Neuronal stem cell (in vitro differentiated cells): ENCODE results near the gene ATP13A4.

ENCODE experiments used
- DNase-seq: peaks from one replicate; pipeline ENCODE4 v3.0.0-alpha.2; 2013; ENCODE audit warnings: low spot score
- H2AFZ ChIP-seq: one replicate; pipeline ENCODE4 v1.6.1; 2013; ENCODE audit warnings: mild to moderate bottlenecking, low read length, inconsistent platforms
- H2AK5ac ChIP-seq: 2 replicates; pipeline ENCODE4 v1.6.1; 2013; ENCODE audit warnings: low read depth, mild to moderate bottlenecking, inconsistent platforms, low read length, moderate library complexity, mixed read lengths
- H2BK120ac ChIP-seq: 2 replicates; pipeline ENCODE4 v1.6.1; 2013; ENCODE audit warnings: low read depth, mild to moderate bottlenecking, inconsistent platforms, low read length, moderate library complexity, mixed read lengths
- H2BK12ac ChIP-seq: one replicate; pipeline ENCODE4 v1.6.1; 2013; ENCODE audit warnings: low read length, inconsistent platforms
- H2BK15ac ChIP-seq: 2 replicates; pipeline ENCODE4 v1.6.1; 2013; ENCODE audit warnings: mild to moderate bottlenecking, low read length, inconsistent platforms, mixed read lengths
- H2BK5ac ChIP-seq: one replicate; pipeline ENCODE4 v1.6.1; 2013; ENCODE audit warnings: inconsistent platforms, mild to moderate bottlenecking, low read length, moderate library complexity
- H3K14ac ChIP-seq: one replicate; pipeline ENCODE4 v1.6.1; 2013; ENCODE audit warnings: low read length, inconsistent platforms
- H3K18ac ChIP-seq: 2 replicates; pipeline ENCODE4 v1.6.1; 2013; ENCODE audit warnings: low read length, inconsistent platforms
- H3K23ac ChIP-seq: 2 replicates; pipeline ENCODE4 v1.6.1; 2013; ENCODE audit warnings: low read depth, mild to moderate bottlenecking, mixed read lengths, low read length, inconsistent platforms; ENCODE audit not compliant: poor library complexity
- H3K27ac ChIP-seq: replicated peaks from 3 replicates; pipeline ENCODE4 v1.5.1; 2013; ENCODE audit warnings: low read length, inconsistent platforms
- H3K27me3 ChIP-seq, 3 experiments: 2 replicates each; pipeline ENCODE4 v1.6.1; 2013; ENCODE audit warnings: low read length in 3 of 3, mild to moderate bottlenecking in 2 of 3, inconsistent platforms in 1 of 3, low read depth in 1 of 3, mixed read lengths in 1 of 3, moderate library complexity in 1 of 3; ENCODE audit not compliant: control insufficient read depth in 3 of 3, insufficient read depth in 3 of 3
- H3K36me3 ChIP-seq, 2 donors: replicated peaks in 1 of 2; 2 replicates each; pipeline ENCODE4 v1.6.1; 2013; ENCODE audit warnings: low read length in 2 of 2; ENCODE audit not compliant: control insufficient read depth in 2 of 2, insufficient read depth in 2 of 2
- H3K4ac ChIP-seq: 2 replicates; pipeline ENCODE4 v1.6.1; 2013; ENCODE audit warnings: inconsistent platforms, mild to moderate bottlenecking, low read length, moderate library complexity
- H3K4me1 ChIP-seq, 2 donors: 1 replicate in 1 of 2; 2 replicates in 1 of 2; pipeline ENCODE4 v1.6.1; 2013; ENCODE audit warnings: low read length in 2 of 2, low read depth in 1 of 2; ENCODE audit not compliant: control insufficient read depth in 2 of 2, insufficient read depth in 1 of 2
- H3K4me2 ChIP-seq: one replicate; pipeline ENCODE4 v1.6.1; 2013; ENCODE audit warnings: mild to moderate bottlenecking, low read length, inconsistent platforms; ENCODE audit not compliant: insufficient read depth, poor library complexity, severe bottlenecking
- H3K4me3 ChIP-seq, 2 donors: 2 replicates each; pipeline ENCODE4 v1.5.1; 2013; ENCODE audit warnings: low read length in 2 of 2, mild to moderate bottlenecking in 2 of 2, inconsistent platforms in 1 of 2, moderate library complexity in 1 of 2
- H3K79me1 ChIP-seq: one replicate; pipeline ENCODE4 v1.6.1; 2013; ENCODE audit warnings: low read depth, mild to moderate bottlenecking, inconsistent platforms, low read length, moderate library complexity
- H3K9ac ChIP-seq: one replicate; pipeline ENCODE4 v1.6.1; 2013; ENCODE audit warnings: mild to moderate bottlenecking, low read depth, low read length, inconsistent platforms; ENCODE audit not compliant: poor library complexity
- H3K9me3 ChIP-seq, 2 donors: replicated peaks in 1 of 2; 2 replicates each; pipeline versions ENCODE3 to v1.6.1; 2013; ENCODE audit warnings: low read length in 2 of 2, mild to moderate bottlenecking in 2 of 2, inconsistent platforms in 1 of 2, low read depth in 1 of 2, mixed read lengths in 1 of 2, moderate library complexity in 1 of 2; ENCODE audit not compliant: control insufficient read depth in 2 of 2, insufficient read depth in 1 of 2
- H4K8ac ChIP-seq: one replicate; pipeline ENCODE4 v1.6.1; 2013; ENCODE audit warnings: low read depth, mild to moderate bottlenecking, inconsistent platforms, low read length, moderate library complexity
- H4K91ac ChIP-seq: one replicate; pipeline ENCODE4 v1.6.1; 2013; ENCODE audit warnings: low read length, low read depth, mild to moderate bottlenecking, inconsistent platforms; ENCODE audit not compliant: poor library complexity
- WGBS, 2 donors: extraction: QIAGEN DNeasy Blood & Tissue Kit; methylation state at CpG; one replicate each; pipeline ENCODE4 v1.1.7; 2013; ENCODE audit warnings: missing lambda C conversion rate in 2 of 2, mixed read lengths in 1 of 2; ENCODE audit not compliant: insufficient read length in 2 of 2, insufficient replicate concordance in 1 of 2; ENCODE audit errors: extremely low coverage in 2 of 2; 5-methylcytosine and 5-hydroxymethylcytosine counted together

The ATP13A4 gene

DNA sequence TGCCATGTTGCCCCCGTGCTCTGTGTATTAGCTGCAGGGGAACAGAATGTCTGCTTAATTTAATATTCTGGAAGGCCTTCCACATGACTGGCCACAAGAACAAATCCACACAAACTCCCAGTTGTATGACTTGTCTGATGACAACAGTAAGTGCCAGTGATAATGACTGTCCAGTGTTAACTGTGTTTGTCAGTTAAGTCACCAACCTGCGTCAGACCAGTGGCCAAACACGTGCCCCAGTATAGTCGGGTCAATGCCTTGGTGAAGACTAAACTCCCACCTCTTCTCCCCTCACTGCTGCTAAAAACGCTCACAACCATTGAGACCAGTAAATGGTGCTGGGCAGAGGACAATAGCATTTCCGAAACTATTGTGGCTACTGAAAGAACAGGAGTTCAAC lies 166.3 kb downstream of the ATP13A4 start:
- no peak overlapping the region for H3K27ac ChIP-seq
- no peak overlapping the region for H3K14ac ChIP-seq
- no peak overlapping the region for H3K23ac ChIP-seq
- H3K36me3 ChIP-seq = no peaks in the 10 kb centered on the region
- WGBS, 2 donors = no CpG with 5 or more reads among the region's 6 CpGs
- no peak overlapping the region for H2AFZ ChIP-seq
- no peak overlapping the region for H3K4me3 ChIP-seq
- no peak overlapping the region for H2BK120ac ChIP-seq
- no peak overlapping the region for H4K8ac ChIP-seq
- H2AK5ac ChIP-seq = no peak overlapping the region
- H2BK5ac ChIP-seq = no peak overlapping the region
- no peaks in the 10 kb centered on the region for H3K9me3 ChIP-seq
- no peak overlapping the region for H2BK15ac ChIP-seq
- H3K18ac ChIP-seq = no peak overlapping the region
- DNase-seq = no peak
- peaks cover 11 to 12% of the 10 kb centered on the region in 2 donors for H3K4me1 ChIP-seq
- H4K91ac ChIP-seq = no peak overlapping the region
- no peak overlapping the region for H3K4ac ChIP-seq
- no peak overlapping the region for H3K4me2 ChIP-seq
- H3K27me3 ChIP-seq = no peaks in the 10 kb centered on the region
- no peaks in the 10 kb centered on the region for H3K79me1 ChIP-seq
- H3K9ac ChIP-seq = no peak overlapping the region
- H2BK12ac ChIP-seq = no peak overlapping the region

DNA sequence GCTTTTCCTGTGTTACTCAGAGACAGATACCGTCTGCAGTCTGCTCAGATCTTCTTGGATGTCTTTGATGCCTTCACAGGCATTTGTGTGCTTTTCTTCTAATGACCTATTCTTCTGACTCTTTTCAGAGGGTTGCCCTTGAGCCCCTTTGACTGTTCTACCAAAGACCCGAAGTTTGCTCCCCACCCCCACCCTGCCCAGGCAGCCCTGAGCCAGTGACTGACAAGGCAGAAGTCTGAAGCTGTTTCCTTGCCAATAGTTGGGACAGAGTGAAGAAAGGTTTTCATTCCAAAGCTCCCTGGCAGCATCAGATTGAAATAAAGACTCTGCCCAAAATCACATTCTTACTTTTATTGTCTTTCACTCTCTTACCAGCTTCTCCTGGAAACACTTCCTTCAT lies 167.1 kb downstream of the ATP13A4 start:
- no peak overlapping the region for H3K4ac ChIP-seq
- H2BK12ac ChIP-seq = no peak overlapping the region
- H3K4me1 ChIP-seq = peaks cover 11 to 12% of the 10 kb centered on the region in 2 donors
- no peaks in the 10 kb centered on the region for H3K79me1 ChIP-seq
- H3K27ac ChIP-seq = no peak overlapping the region
- H3K18ac ChIP-seq = no peak overlapping the region
- H4K91ac ChIP-seq = no peak overlapping the region
- H3K4me2 ChIP-seq = no peak overlapping the region
- no peak overlapping the region for H3K4me3 ChIP-seq
- WGBS, 2 donors = no CpG with 5 or more reads among the region's 2 CpGs
- H4K8ac ChIP-seq = no peak overlapping the region
- H3K27me3 ChIP-seq = no peaks in the 10 kb centered on the region
- H3K36me3 ChIP-seq = no peaks in the 10 kb centered on the region
- DNase-seq = no peak
- H3K9me3 ChIP-seq = no peaks in the 10 kb centered on the region
- H3K9ac ChIP-seq = no peak overlapping the region
- no peak overlapping the region for H2BK120ac ChIP-seq
- no peak overlapping the region for H2BK15ac ChIP-seq
- H2BK5ac ChIP-seq = no peak overlapping the region
- H2AK5ac ChIP-seq = no peak overlapping the region
- H3K14ac ChIP-seq = no peak overlapping the region
- no peak overlapping the region for H3K23ac ChIP-seq
- no peak overlapping the region for H2AFZ ChIP-seq

- Histone ChIP-seq H4K8ac (no peak within 1 kb of the TSS), H3K9ac (no peak within 1 kb of the TSS), H3K4me1 (no peaks in the 10 kb centered on the region), H3K4me3 (no peak within 1 kb of the TSS), H3K4ac (no peak within 1 kb of the TSS), H3K27me3 (no peaks in the 10 kb centered on the region), H3K23ac (no peak within 1 kb of the TSS), H3K36me3 (no peaks in the 10 kb centered on the region), H2BK12ac (no peak within 1 kb of the TSS), H2BK120ac (no peak within 1 kb of the TSS), H3K4me2 (no peak within 1 kb of the TSS), H2AFZ (no peak within 1 kb of the TSS), H3K18ac (no peak within 1 kb of the TSS), H2BK5ac (no peak within 1 kb of the TSS), H3K79me1 (no peaks in the 10 kb centered on the region), H3K27ac (no peak within 1 kb of the TSS), H2AK5ac (no peak within 1 kb of the TSS), H2BK15ac (no peak within 1 kb of the TSS), H3K9me3 (no peaks in the 10 kb centered on the region), H4K91ac (no peak within 1 kb of the TSS), H3K14ac (no peak within 1 kb of the TSS)
- WGBS, 2 donors = no CpG with 5 or more reads among the region's 6 CpGs
- no peak for DNase-seq
Observed at GRCh38 chr3:193378706-193379105, 176.0 kb downstream of the ATP13A4 start, which contains the start of gene ATP13A5. Gene ATP13A5, minus strand, starts transcription at chr3:193378753. Its CDS starts 28 bp downstream, at chr3:193378725.

GRCh38 chr3:193377591-193377990 lies 177.1 kb downstream of the ATP13A4 start:
- Histone ChIP-seq H3K9ac (no peak overlapping the region), H4K91ac (no peak overlapping the region), H2BK12ac (no peak overlapping the region), H3K14ac (no peak overlapping the region), H3K4me1 (no peaks in the 10 kb centered on the region), H2BK120ac (no peak overlapping the region), H3K27me3 (no peaks in the 10 kb centered on the region), H3K4ac (no peak overlapping the region), H4K8ac (no peak overlapping the region), H3K4me2 (no peak overlapping the region), H3K27ac (no peak overlapping the region), H3K18ac (no peak overlapping the region), H2BK5ac (no peak overlapping the region), H3K36me3 (no peaks in the 10 kb centered on the region), H3K79me1 (no peaks in the 10 kb centered on the region), H2AFZ (no peak overlapping the region), H3K23ac (no peak overlapping the region), H2BK15ac (no peak overlapping the region), H3K9me3 (no peaks in the 10 kb centered on the region), H3K4me3 (no peak overlapping the region), H2AK5ac (no peak overlapping the region)
- no peak for DNase-seq
- WGBS, 2 donors = no CpG with 5 or more reads among the region's 2 CpGs
